A549 (cell line): ENCODE results near the gene TCOF1. TPM values are rescaled to one million over a fixed set of nuclear protein-coding genes. Genes with fewer than 3 reads are reported as not detected.

ENCODE experiments used
- ATAC-seq, 2 experiments: fragments of 200-7000 bp in 1 of 2; fragments of >200 bp in 1 of 2; cut with Nextera tagmentation in 1 of 2; cut with Tn5 transposase in 1 of 2; 3 replicates each; pipeline versions ENCODE4 v1.8.0 to v1.9.1; 2018 to 2020; ENCODE audit warnings: mild to moderate bottlenecking in 1 of 2, moderate library complexity in 1 of 2
- CTCF ChIA-PET: fragments of 300-600 bp; sonication (Branson Sonifier 250); formaldehyde crosslinking; extraction: SDS; loops from one replicate; lab custom pipeline; 2021; ENCODE audit warnings: antibody characterized with exemption, inconsistent platforms; lab: Yijun Ruan, JAX
- POLR2A ChIA-PET: fragments of 350-600 bp; formaldehyde crosslinking; extraction: SDS; loops from one replicate; lab custom pipeline; 2021; ENCODE audit warnings: antibody characterized with exemption, inconsistent platforms; lab: Yijun Ruan, JAX
- DNase-seq, 2 experiments: peaks; one replicate each; pipeline versions ENCODE4 v3.0.0 to v3.0.0-alpha.2; 2011 to 2016; ENCODE audit warnings: low read depth in 1 of 2, low spot score in 1 of 2
- FAIRE-seq: peaks from 2 replicates; lab custom pipeline; 2011; peaks lifted over from hg19 to GRCh38; lab: Jason Lieb, UNC
- H3K27ac ChIP-seq, 2 experiments: fragments of >200 bp; sonication (Bioruptor Twin); formaldehyde crosslinking; 3 replicates each; pipeline ENCODE4 v1.5.1; 2016 to 2017
- H3K4me1 ChIP-seq: fragments of >200 bp; sonication (Bioruptor Twin); formaldehyde crosslinking; 3 replicates; pipeline ENCODE4 v1.6.1; 2016
- H3K4me2 ChIP-seq: fragments of >200 bp; sonication (Bioruptor Twin); formaldehyde crosslinking; 3 replicates; pipeline ENCODE4 v1.6.1; 2016
- H3K4me3 ChIP-seq: fragments of >200 bp; sonication (Bioruptor Twin); formaldehyde crosslinking; 3 replicates; pipeline ENCODE4 v1.5.1; 2016
- H3K9me3 ChIP-seq: fragments of >200 bp; sonication (Bioruptor Twin); formaldehyde crosslinking; 3 replicates; pipeline ENCODE4 v1.6.1; 2016
- BCL3 ChIP-seq: fragments of >200 bp; sonication (Bioruptor Twin); formaldehyde crosslinking; IDR thresholded peaks from 3 replicates; pipeline ENCODE4 v1.6.1; 2016
- BHLHE40 ChIP-seq: IDR thresholded peaks from 2 replicates; pipeline ENCODE4 v1.6.1; 2012; ENCODE audit warnings: low read depth, low read length, inconsistent platforms
- CBX2 ChIP-seq: fragments of 200-600 bp; sonication (generic); IDR thresholded peaks from 2 replicates; pipeline ENCODE4 v1.6.1; 2016; ENCODE audit warnings: low read depth, mild to moderate bottlenecking, borderline replicate concordance
- E2F6 ChIP-seq: IDR thresholded peaks from 2 replicates; pipeline ENCODE4 v1.6.1; 2012; ENCODE audit warnings: low read depth, borderline replicate concordance
- EHMT2 ChIP-seq: fragments of 200-600 bp; sonication (generic); IDR thresholded peaks from 2 replicates; pipeline ENCODE4 v1.6.1; 2016; ENCODE audit warnings: antibody characterized with exemption, low read depth, mild to moderate bottlenecking, moderate library complexity
- ESRRA ChIP-seq: fragments of 150-350 bp; IDR thresholded peaks from 2 replicates; pipeline ENCODE4 v1.6.1; 2014; ENCODE audit warnings: mild to moderate bottlenecking, low read length, borderline replicate concordance
- FOSB ChIP-seq: fragments of 250-450 bp; sonication (Bioruptor Pico); IDR thresholded peaks from 2 replicates; pipeline ENCODE4 v1.5.0; 2020; ENCODE audit warnings: mild to moderate bottlenecking, moderate library complexity
- FOSL2 ChIP-seq, 2 experiments: fragments of 450-650 bp in 1 of 2; fragments of >200 bp in 1 of 2; sonication (Bioruptor Twin) in 1 of 2; formaldehyde crosslinking; IDR thresholded peaks; 2 replicates each; pipeline versions ENCODE4 v1.5.0 to v1.6.1; 2016 to 2020; ENCODE audit warnings: mild to moderate bottlenecking in 1 of 2, moderate library complexity in 1 of 2
- HES2 ChIP-seq: fragments of >200 bp; sonication (Bioruptor Twin); formaldehyde crosslinking; IDR thresholded peaks from 2 replicates; pipeline ENCODE4 v1.6.1; 2016
- HMGXB4 ChIP-seq: fragments of 250-450 bp; sonication (Bioruptor Pico); IDR thresholded peaks from 2 replicates; pipeline ENCODE4 v1.5.0; 2021; ENCODE audit warnings: mild to moderate bottlenecking, moderate library complexity, borderline replicate concordance
- HOXB13 ChIP-seq: fragments of 250-450 bp; sonication (Bioruptor Pico); IDR thresholded peaks from 2 replicates; pipeline ENCODE4 v1.5.0; 2020; ENCODE audit warnings: low read depth, mild to moderate bottlenecking, moderate library complexity
- MAX ChIP-seq: IDR thresholded peaks from 2 replicates; pipeline ENCODE4 v1.6.1; 2012
- NR3C1 ChIP-seq: fragments of >200 bp; sonication (Bioruptor Twin); formaldehyde crosslinking; IDR thresholded peaks from 3 replicates; pipeline ENCODE4 v1.6.1; 2017
- PHF8 ChIP-seq: fragments of 200-600 bp; sonication (generic); IDR thresholded peaks from 2 replicates; pipeline ENCODE4 v1.6.1; 2016; ENCODE audit warnings: low read depth, mild to moderate bottlenecking, antibody characterized with exemption, moderate library complexity, borderline replicate concordance
- POLR2A ChIP-seq: IDR thresholded peaks from 2 replicates; pipeline ENCODE4 v1.6.1; 2012; ENCODE audit warnings: mild to moderate bottlenecking, low read length
- POLR2AphosphoS2 ChIP-seq: conservative IDR thresholded peaks from 2 replicates; pipeline ENCODE4 v1.6.1; 2012; ENCODE audit warnings: low read length, improper control_type of control experiment, inconsistent platforms
- RAD21 ChIP-seq, 2 experiments: fragments of >200 bp in 1 of 2; sonication (Bioruptor Twin) in 1 of 2; formaldehyde crosslinking in 1 of 2; IDR thresholded peaks in 1 of 2; conservative IDR thresholded peaks in 1 of 2; 2 replicates in 1 of 2; 3 replicates in 1 of 2; pipeline ENCODE4 v1.6.1; 2012 to 2018; ENCODE audit warnings: inconsistent platforms in 1 of 2
- REST ChIP-seq: fragments of 200-600 bp; sonication (generic); IDR thresholded peaks from 2 replicates; pipeline ENCODE4 v1.6.1; 2016; ENCODE audit warnings: antibody characterized with exemption, mild to moderate bottlenecking, moderate library complexity
- RFX5 ChIP-seq: fragments of 450-650 bp; IDR thresholded peaks from 2 replicates; pipeline ENCODE4 v1.7.1; 2014; ENCODE audit warnings: antibody characterized with exemption, mild to moderate bottlenecking, moderate library complexity
- USF2 ChIP-seq: fragments of 450-650 bp; IDR thresholded peaks from 2 replicates; pipeline ENCODE4 v1.6.1; 2014; ENCODE audit warnings: antibody characterized with exemption
- ZFP36 ChIP-seq: fragments of 450-650 bp; IDR thresholded peaks from 2 replicates; pipeline ENCODE4 v1.6.1; 2014; ENCODE audit warnings: borderline replicate concordance; ENCODE audit not compliant: partially characterized antibody
- WGBS: methylation state at CpG from one replicate; pipeline ENCODE4 v1.1.6; 2017; ENCODE audit errors: missing lambda C conversion rate; 5-methylcytosine and 5-hydroxymethylcytosine counted together
- polyA plus RNA-seq, 4 experiments: library from polyadenylated mRNA; depleted of rRNA in 3 of 4; stranded (reverse); fragments of >200 nt; fragmentation: RNase III in 1 of 4; extraction: RNeasy Plus Mini Kit Qiagen cat#74134 plus additional on column Dnase treatment in 1 of 4; gene quantifications; 2 replicates in 3 of 4; 3 replicates in 1 of 4; pipeline ENCODE4 v1.2.3, GENCODE V29; 2011 to 2017

TCOF1 gene
- polyA plus RNA-seq, 2 of the 4 experiments (the other 2 are of a cell fraction), result 17.5 to 47.1 TPM

GRCh38 chr5:150392680-150393079 is 35.2 kb downstream of the TCOF1 start:
- ATAC-seq (no peak), FAIRE-seq (no peak), DNase-seq (no peak)
- Histone ChIP-seq H3K27ac (no peak overlapping the region), H3K4me2 (no peak overlapping the region), H3K4me1 (no peaks in the 10 kb centered on the region), H3K4me3 (no peak overlapping the region), H3K9me3 (no peaks in the 10 kb centered on the region)
- TF ChIP-seq MAX, result no peak
- TF ChIP-seq FOSL2 (IDR thresholded peaks at IDR 0.05), result no peak
- no peak for TF ChIP-seq FOSL2 (CRISPR knock-in tag; IDR thresholded peaks at IDR 0.05)
- TF ChIP-seq POLR2A, result no peak
- TF ChIP-seq BCL3, result no peak
- no peak for TF ChIP-seq EHMT2
- TF ChIP-seq FOSB (CRISPR knock-in tag), result no peak
- TF ChIP-seq RAD21 (conservative IDR thresholded peaks at IDR 0.05 in 1 of 2, IDR thresholded peaks at IDR 0.05 in 1 of 2), result no peak
- no peak for TF ChIP-seq CBX2
- TF ChIP-seq HMGXB4 (CRISPR knock-in tag), result no peak
- POLR2A ChIA-PET, result no interaction called here
- WGBS, result 86% methylated on average over 7 of the region's 7 CpGs
- CTCF ChIA-PET, result interaction anchor here (0.5 to 1.0 kb wide), 2 partner anchors 28 to 43 kb away, joined by 3 read pairs; no protein-coding TSS in a partner anchor

GRCh38 chr5:150393096-150393645 is 35.7 kb downstream of the TCOF1 start:
- FAIRE-seq (no peak), DNase-seq (no peak), ATAC-seq (0 out of 6 replicates have a peak, but pooled peaks of 1 of the 2 experiments have one; percentile 10)
- CTCF ChIA-PET, result no interaction called here
- Histone ChIP-seq H3K27ac (no peak overlapping the region), H3K4me3 (no peak overlapping the region), H3K9me3 (no peaks in the 10 kb centered on the region), H3K4me1 (no peaks in the 10 kb centered on the region), H3K4me2 (no peak overlapping the region)
- POLR2A ChIA-PET, result no interaction called here
- WGBS, result 77% methylated on average over 3 of the region's 3 CpGs
- TF ChIP-seq HES2, result no peak
- no peak for TF ChIP-seq ZFP36
- no peak for TF ChIP-seq BHLHE40
- TF ChIP-seq, all 56 proteins: peak for 0

GRCh38 chr5:150394131-150394530 is 36.6 kb downstream of the TCOF1 start:
- H3K4me2 ChIP-seq, result no peak overlapping the region
- H3K9me3 ChIP-seq, result no peaks in the 10 kb centered on the region
- no peak for FAIRE-seq
- TF ChIP-seq USF2, result no peak
- TF ChIP-seq ESRRA, result no peak
- no peak for TF ChIP-seq PHF8
- TF ChIP-seq POLR2AphosphoS2, result no peak
- TF ChIP-seq REST, result no peak
- no peak for TF ChIP-seq RFX5
- no peak for TF ChIP-seq NR3C1
- no peak for TF ChIP-seq E2F6
- no peak for TF ChIP-seq HOXB13
- TF ChIP-seq, all 56 proteins: peak for 0
- WGBS, result 68% methylated on average over 3 of the region's 3 CpGs
- DNase-seq (peak in 1 of 2 experiments; percentile 43), ATAC-seq (peak in 1 of 2 experiments; percentile 14; a peak in 1 of 6 replicates)
- CTCF ChIA-PET, result interaction anchor here (0.7 to 1.3 kb wide), 3 partner anchors 13 to 218 kb away, joined by 3 read pairs; no protein-coding TSS in a partner anchor
- POLR2A ChIA-PET, result no interaction called here
- Histone ChIP-seq H3K4me3 (no peak overlapping the region), H3K27ac (no peak overlapping the region), H3K4me1 (no peaks in the 10 kb centered on the region)
